Suppressor macrophage treated with lipopolysaccharide for 1 hour (primary cell): Measurements from ENCODE around the gene BHMT2.

Experiments
- DNase-seq, 3 donors: peaks; one replicate each; pipeline ENCODE4 v3.0.0-alpha.2; 2020 to 2022

The BHMT2 gene

DNA sequence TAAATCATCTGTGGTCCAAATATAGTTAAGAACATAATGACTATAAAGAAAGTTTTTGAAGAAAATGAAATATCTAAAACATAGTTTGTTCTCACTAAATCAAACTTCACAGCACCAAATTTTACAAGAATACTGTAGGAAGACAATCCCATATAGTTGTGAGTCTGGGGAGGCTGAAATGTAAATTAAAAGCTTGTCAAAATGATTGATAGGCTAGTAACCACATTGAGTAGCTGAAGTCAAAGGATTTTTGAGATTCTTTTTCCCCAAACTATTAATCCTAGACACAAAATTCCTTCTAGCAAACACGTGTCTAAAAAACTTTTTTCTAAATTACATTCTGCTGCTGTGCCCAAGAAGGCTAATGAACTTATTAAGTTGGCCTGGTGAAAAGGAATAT, 55.0 kb downstream of the BHMT2 start:
- no peak for DNase-seq

DNA sequence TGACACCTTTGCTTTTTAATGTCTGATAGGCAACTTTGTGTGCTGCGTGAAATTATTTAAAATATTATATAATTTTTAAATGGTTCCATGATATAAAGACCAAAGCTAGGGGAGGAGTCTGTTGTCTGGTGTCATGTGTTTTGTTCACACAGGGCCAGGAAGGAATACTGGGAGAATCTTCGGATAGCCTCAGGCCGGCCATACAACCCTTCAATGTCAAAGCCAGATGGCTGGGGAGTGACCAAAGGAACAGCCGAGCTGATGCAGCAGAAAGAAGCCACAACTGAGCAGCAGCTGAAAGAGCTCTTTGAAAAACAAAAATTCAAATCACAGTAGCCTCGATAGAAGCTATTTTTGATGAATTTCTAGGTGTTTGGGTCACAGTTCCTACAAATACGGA, 61.2 kb downstream of the BHMT2 start:
- DNase-seq: no peak

DNA sequence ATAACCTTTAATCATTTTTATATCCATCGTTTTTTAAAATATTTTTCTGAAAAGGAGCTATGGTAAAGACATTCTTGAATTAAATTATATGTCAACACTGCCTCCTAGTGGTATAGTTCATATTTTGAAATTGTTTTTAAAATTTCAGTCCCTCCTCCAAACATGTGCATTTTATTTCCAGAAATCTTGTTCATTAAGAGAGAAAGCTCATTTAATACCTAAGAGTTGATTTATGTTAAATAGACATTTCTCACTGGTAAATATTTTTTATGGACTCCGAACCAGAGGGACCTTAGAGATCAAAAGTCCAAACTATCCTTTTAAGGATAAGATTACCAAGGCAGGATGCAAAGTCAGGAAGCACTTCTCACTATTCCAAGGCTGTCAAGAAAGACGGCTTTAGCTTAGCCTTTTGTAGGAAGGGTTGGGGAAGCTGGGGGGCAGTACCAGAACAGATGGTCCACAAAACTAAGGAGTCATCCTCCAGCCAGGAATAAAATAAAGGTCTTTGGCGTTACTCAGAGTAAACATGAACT, 63.6 kb downstream of the BHMT2 start:
- peak; percentile 66 to 87 (median 82) for DNase-seq

DNA sequence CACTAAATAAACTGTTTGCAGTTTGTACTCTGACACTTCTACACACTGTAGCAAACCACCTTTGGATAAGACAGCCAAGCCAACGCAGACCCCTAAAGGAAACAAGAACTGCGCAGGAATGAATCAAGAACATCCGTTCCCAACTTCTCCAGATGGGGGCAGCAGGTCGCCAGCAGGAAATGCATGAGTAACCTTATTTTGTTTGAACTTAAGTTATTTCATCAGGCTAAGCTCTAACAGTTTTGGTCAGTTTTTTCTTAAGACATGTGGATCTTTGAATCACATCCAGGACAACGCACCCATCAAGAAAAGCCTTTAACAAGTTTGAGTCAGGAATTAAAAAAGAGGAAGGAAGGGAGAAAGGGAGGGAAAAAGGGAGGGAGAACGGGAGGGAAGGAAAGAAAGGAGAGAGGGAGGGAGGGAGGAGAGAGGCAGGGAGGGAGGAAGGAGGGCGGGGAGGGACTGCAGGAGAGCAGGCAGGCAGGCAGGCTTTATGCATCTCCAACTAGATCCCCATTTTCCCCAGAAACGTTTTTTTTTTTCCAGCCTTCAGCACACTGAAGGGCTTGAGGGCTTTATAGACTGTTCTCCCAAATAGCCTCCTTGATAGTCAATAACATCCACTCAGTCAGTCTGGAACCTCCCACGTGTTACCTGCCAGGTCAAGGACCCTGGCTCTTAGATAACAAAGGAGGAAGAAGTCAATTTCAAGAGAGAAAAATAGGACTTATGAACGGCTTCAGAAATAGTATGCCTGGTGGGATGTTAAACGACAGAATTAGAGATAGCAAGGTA, 64.3 kb downstream of the BHMT2 start:
- peak; percentile 82 to 88 (median 82) for DNase-seq

DNA sequence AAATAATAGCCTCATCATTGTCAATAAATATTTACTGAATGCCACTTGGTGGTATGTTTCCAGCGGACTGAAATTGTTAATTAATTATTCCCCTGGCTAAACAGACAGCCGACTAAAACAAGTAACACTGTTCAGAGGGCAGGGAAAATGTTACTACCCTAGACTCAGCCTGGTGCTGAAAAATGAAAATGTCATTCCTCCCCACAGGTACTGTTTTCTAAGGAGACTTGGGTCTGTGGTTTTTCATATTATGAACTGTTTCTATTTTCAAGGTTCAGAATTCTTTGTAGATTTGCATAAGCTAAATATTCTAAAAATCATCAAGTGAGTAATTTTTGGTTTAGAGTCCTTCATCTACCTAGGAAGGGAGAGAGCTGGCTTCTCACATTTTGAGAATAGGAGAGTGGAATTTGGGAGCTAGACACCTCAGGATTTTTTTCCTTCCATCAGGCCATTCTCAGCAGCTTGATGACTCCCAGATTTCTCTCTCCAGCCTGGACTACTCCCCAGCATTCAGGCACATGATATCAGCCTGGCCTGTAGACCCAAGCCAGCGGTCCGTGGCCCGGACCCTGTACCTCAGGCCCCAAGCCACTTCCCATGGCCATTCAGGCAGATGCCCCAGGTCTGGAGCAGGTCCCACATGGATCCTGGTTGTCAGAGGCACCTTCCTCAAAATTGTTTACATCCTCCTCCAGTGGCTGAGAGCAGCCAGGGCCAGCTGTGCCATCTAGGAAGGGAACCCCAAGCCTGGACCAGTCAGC, 66.4 kb downstream of the BHMT2 start:
- no peak for DNase-seq

DNA sequence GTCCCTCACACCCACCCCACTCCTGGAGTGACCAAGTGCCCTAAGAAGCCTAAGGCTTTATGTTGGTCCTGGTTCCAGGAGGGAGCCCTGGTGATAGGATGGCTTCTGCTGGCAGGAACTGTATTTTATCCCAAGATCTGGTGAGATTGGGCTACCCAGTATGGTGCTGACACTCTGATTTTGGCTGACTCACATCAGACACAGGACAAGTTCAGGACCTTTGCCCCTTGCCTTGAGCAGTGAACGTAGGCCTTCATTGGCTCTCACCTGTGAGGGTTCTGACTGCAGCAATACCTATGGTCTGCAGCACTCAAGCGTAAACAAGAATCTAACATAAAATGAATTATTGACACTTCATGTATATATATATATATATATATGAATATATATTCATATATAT, 67.1 kb downstream of the BHMT2 start:
- DNase-seq: no peak
